Measurements from ENCODE around the gene TRRAP. TPM values are rescaled to one million over a fixed set of nuclear protein-coding genes. Genes with fewer than 3 reads are reported as not detected.

Gene TRRAP
- total and polyA plus RNA-seq, 7 donors: 2.4 to 35.5 (median 18.9) TPM

DNA sequence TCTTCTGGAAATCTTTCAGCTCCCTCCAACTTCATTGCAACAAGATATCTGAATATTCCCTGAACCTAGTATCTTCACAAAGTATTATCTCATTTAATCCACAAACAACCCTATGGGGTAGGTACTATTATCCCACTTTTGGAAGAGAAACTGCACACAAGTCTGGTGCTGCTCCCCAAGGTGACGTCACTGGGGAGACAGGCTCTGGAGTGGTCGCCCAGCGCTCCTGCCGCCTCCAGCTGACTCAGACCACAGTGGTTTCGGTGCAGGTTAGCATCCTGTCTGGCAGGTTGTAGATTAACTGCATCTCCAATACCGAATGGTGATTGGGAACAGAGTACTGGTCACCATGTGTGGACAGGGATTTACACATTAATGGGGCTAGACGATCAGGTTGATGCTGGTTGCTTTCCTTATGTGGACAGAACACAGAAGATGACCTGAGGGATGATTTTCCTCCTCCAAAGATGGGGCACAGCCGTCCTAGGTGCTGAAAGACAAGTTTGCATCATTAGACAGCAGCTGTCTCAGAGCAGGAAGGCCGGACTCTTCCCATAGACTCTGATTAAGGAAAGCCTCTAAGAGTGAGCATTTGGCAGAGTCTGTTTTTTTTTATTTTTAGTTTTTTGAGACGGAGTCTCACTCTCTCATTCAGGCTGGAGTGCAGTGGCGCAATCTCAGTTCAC lies 128.6 kb downstream of the TRRAP start:
- Histone ChIP-seq H3K27ac (no peak overlapping the region), H3K27me3 (no peaks in the 10 kb centered on the region), H3K4me3 (no peak overlapping the region), H3K9me3 (no peaks in the 10 kb centered on the region), H3K4me1 (no peaks in the 10 kb centered on the region), H3K36me3 (peaks cover 33 to 93% (median 73%) of the 10 kb centered on the region in 4 donors)
- WGBS, 2 donors: 96% methylated on average over 11 of the region's 11 CpGs
- intact Hi-C loops (cut with DNase I): no loop called here
- DNase-seq: no peak
- TF ChIP-seq, protein P1, sequence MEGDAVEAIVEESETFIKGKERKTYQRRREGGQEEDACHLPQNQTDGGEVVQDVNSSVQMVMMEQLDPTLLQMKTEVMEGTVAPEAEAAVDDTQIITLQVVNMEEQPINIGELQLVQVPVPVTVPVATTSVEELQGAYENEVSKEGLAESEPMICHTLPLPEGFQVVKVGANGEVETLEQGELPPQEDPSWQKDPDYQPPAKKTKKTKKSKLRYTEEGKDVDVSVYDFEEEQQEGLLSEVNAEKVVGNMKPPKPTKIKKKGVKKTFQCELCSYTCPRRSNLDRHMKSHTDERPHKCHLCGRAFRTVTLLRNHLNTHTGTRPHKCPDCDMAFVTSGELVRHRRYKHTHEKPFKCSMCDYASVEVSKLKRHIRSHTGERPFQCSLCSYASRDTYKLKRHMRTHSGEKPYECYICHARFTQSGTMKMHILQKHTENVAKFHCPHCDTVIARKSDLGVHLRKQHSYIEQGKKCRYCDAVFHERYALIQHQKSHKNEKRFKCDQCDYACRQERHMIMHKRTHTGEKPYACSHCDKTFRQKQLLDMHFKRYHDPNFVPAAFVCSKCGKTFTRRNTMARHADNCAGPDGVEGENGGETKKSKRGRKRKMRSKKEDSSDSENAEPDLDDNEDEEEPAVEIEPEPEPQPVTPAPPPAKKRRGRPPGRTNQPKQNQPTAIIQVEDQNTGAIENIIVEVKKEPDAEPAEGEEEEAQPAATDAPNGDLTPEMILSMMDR (IDR thresholded peaks at IDR 0.05): no peak
- TF ChIP-seq POLR2AphosphoS5 (IDR thresholded peaks at IDR 0.05): no peak
- TF ChIP-seq EP300 (IDR thresholded peaks at IDR 0.05): no peak
- no peak for TF ChIP-seq POLR2A (IDR thresholded peaks at IDR 0.05)

DNA sequence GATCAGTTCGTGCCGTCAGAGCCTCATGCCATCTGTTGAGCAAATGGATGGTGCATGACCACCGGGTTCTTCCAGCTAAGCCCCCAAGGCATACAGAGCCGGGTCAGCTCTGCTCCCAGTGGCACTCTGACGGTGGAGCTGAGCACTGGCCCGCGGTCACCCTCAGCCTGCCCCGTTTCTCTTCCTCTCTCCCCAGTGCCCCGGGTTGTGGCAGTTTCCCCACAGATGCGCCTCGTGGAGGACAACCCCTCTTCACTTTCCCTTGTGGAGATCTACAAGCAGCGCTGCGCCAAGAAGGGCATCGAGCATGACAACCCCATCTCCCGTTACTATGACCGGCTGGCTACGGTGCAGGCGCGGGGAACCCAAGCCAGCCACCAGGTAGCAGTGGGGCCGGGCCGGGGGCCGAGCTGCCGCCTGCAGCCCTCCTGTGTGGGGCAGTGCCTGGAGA lies 129.9 kb downstream of the TRRAP start:
- Histone ChIP-seq H3K27me3 (no peaks in the 10 kb centered on the region), H3K36me3 (peaks cover 39 to 95% (median 77%) of the 10 kb centered on the region in 4 donors), H3K4me3 (no peak overlapping the region), H3K4me1 (no peaks in the 10 kb centered on the region), H3K27ac (no peak overlapping the region), H3K9me3 (no peaks in the 10 kb centered on the region)
- DNase-seq: no peak
- WGBS, 2 donors: 96% methylated on average over 23 of the region's 23 CpGs
- intact Hi-C loops (cut with DNase I): no loop called here
- no peak for TF ChIP-seq EP300 (IDR thresholded peaks at IDR 0.05)

DNA sequence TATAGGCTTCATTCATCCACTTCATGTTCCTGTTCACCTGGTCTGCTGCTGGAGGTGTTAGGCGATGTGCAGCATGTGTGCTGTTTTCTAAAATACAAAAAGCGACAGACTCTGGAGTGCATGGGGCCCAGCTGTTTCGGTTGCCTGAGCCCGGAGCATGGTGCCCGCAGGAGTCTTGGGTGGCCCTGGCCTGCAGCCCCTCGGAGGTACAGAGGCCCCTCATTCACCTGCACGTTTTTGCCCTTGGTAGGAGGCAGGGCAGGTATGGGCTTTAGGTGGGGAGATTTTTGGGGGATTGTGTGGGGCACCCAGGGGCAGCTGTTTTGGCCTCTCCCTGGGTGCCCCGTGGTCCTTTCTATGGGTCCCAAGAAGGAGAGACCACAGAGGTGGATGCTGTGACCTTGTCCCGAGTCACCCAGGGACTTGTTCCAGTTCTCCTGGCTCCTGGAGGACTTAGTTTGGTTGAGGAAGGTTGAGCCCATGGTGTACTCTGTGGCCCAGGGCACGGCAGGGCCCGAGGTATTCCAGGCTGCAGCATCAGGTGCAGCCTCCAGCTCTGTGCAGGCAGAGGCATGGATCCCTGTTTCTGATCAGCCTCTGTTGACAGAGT lies 130.7 kb downstream of the TRRAP start:
- no peaks in the 10 kb centered on the region for H3K27me3 ChIP-seq
- WGBS, 2 donors: 93 to 97% methylated on average over 11 of the region's 11 CpGs
- no peaks in the 10 kb centered on the region for H3K9me3 ChIP-seq
- H3K36me3 ChIP-seq: peaks cover 43 to 96% (median 79%) of the 10 kb centered on the region in 4 donors
- H3K4me3 ChIP-seq: no peak overlapping the region
- H3K4me1 ChIP-seq: no peaks in the 10 kb centered on the region
- DNase-seq: no peak
- no peak overlapping the region for H3K27ac ChIP-seq
- intact Hi-C loops (cut with DNase I): no loop called here
- TF ChIP-seq, protein P1 (IDR thresholded peaks at IDR 0.05): no peak
- TF ChIP-seq POLR2A (IDR thresholded peaks at IDR 0.05): no peak
- no peak for TF ChIP-seq POLR2AphosphoS5 (IDR thresholded peaks at IDR 0.05)
- TF ChIP-seq EP300 (IDR thresholded peaks at IDR 0.05): no peak

DNA sequence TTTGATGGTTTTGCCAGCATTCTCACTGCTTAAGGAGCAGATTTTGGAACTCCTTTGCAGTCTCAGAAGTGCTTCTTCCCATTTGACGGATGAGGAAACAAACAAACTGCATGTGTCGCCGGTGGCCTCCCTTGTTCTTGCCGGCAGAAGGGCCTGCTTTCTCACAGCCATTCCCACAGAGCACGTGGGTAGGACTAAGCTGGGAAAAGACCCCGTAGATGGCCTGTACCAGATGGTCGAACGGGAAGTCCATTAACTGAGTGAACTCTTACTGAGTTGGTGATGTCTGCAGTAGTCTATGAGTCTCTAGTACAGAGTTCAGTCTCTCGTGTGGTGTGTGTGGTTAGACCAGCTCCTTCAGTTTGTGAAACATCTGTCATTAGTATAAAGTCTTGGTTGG lies 131.9 kb downstream of the TRRAP start:
- no peak for DNase-seq
- 86 to 89% methylated on average over 9 of the region's 9 CpGs for WGBS, 2 donors
- peaks cover 31 to 96% (median 75%) of the 10 kb centered on the region in 4 donors for H3K36me3 ChIP-seq
- no peaks in the 10 kb centered on the region for H3K9me3 ChIP-seq
- H3K27me3 ChIP-seq: no peaks in the 10 kb centered on the region
- H3K4me1 ChIP-seq: no peaks in the 10 kb centered on the region
- no peak overlapping the region for H3K4me3 ChIP-seq
- intact Hi-C loops (cut with DNase I): no loop called here
- no peak overlapping the region for H3K27ac ChIP-seq
- TF ChIP-seq POLR2A (IDR thresholded peaks at IDR 0.05): no peak

DNA sequence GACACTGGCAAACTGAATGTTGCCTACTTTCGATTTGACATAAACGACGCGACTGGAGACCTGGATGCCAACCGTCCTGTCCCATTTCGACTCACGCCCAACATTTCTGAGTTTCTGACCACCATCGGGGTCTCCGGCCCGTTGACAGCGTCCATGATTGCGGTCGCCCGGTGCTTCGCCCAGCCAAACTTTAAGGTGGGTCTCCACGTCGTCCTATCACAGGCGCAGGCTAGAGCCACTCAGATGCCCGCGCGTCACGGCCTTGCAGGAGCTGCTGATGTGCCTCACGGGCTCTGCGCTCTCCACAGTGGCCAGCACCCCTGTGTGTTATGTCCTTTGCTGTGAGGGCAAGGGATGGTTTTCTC lies 133.0 kb downstream of the TRRAP start:
- no peak for DNase-seq
- H3K27ac ChIP-seq: no peak overlapping the region
- 98% methylated on average over 24 of the region's 24 CpGs for WGBS, 2 donors
- TF ChIP-seq POLR2A (IDR thresholded peaks at IDR 0.05) (no peak), EP300 (IDR thresholded peaks at IDR 0.05) (no peak), POLR2AphosphoS5 (IDR thresholded peaks at IDR 0.05) (no peak)
- TF ChIP-seq, protein P1 (IDR thresholded peaks at IDR 0.05): no peak
- no peak overlapping the region for H3K4me3 ChIP-seq
- intact Hi-C loops (cut with DNase I): no loop called here
- H3K9me3 ChIP-seq: no peaks in the 10 kb centered on the region
- H3K4me1 ChIP-seq: no peaks in the 10 kb centered on the region
- peaks cover 22 to 95% (median 68%) of the 10 kb centered on the region in 4 donors for H3K36me3 ChIP-seq
- no peaks in the 10 kb centered on the region for H3K27me3 ChIP-seq
